Measurements from ENCODE around the gene SERPINA4.

GRCh38 chr14:94596361-94596760, 35.1 kb downstream of the SERPINA4 start:
- TF ChIP-seq, protein P1, sequence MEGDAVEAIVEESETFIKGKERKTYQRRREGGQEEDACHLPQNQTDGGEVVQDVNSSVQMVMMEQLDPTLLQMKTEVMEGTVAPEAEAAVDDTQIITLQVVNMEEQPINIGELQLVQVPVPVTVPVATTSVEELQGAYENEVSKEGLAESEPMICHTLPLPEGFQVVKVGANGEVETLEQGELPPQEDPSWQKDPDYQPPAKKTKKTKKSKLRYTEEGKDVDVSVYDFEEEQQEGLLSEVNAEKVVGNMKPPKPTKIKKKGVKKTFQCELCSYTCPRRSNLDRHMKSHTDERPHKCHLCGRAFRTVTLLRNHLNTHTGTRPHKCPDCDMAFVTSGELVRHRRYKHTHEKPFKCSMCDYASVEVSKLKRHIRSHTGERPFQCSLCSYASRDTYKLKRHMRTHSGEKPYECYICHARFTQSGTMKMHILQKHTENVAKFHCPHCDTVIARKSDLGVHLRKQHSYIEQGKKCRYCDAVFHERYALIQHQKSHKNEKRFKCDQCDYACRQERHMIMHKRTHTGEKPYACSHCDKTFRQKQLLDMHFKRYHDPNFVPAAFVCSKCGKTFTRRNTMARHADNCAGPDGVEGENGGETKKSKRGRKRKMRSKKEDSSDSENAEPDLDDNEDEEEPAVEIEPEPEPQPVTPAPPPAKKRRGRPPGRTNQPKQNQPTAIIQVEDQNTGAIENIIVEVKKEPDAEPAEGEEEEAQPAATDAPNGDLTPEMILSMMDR (IDR thresholded peaks at IDR 0.05; ENCODE audit: control extremely low read depth in 1 of 3, insufficient read depth in 1 of 3, low read depth in 1 of 3, low read length in 3 of 3) = no peak
- TF ChIP-seq ASH2L (IDR thresholded peaks at IDR 0.05; ENCODE audit: low read length) = no peak

Measured in H1 (cell line).